Right renal pelvis (tissue), 4 donors: ENCODE results near the gene TLR9. TPM values are rescaled to one million over a fixed set of nuclear protein-coding genes. Genes with fewer than 3 reads are reported as not detected.

Experiments used
- DNase-seq, 4 donors: peaks; one replicate each; pipeline ENCODE4 v3.0.0-alpha.2; 2013; ENCODE audit warnings: low read depth in 4 of 4, low spot score in 3 of 4, missing footprints in 1 of 4
- polyA plus RNA-seq, 4 donors: library from polyadenylated mRNA; unstranded; fragments of 120-200 nt; gene quantifications; one replicate each; pipeline ENCODE4 v1.2.1, GENCODE V29; 2013; ENCODE audit not compliant: insufficient read length in 4 of 4

The TLR9 gene
- polyA plus RNA-seq, 4 donors = 0.08 to 0.27 (median 0.19) TPM

GRCh38 chr3:52233108-52233591 is 7.7 kb upstream of the TLR9 start:
- DNase-seq = no peak

GRCh38 chr3:52232279-52233107 is 7.0 kb upstream of the TLR9 start:
- DNase-seq = no peak

- no peak for DNase-seq
These were observed 6.2 kb upstream of the TLR9 start for GRCh38 chr3:52231502-52232278.

- no peak for DNase-seq
These were observed 5.5 kb upstream of the TLR9 start for GRCh38 chr3:52230889-52231499.

GRCh38 chr3:52230461-52230860 is 5.0 kb upstream of the TLR9 start:
- no peak for DNase-seq

- no peak for DNase-seq
These were observed 4.2 kb upstream of the TLR9 start for GRCh38 chr3:52229656-52230055.

- no peak for DNase-seq
These were observed 3.4 kb upstream of the TLR9 start for GRCh38 chr3:52228751-52229291.

GRCh38 chr3:52228266-52228665 is 2.8 kb upstream of the TLR9 start:
- no peak for DNase-seq

GRCh38 chr3:52227766-52228165 is 2.3 kb upstream of the TLR9 start:
- DNase-seq = no peak

- DNase-seq = no peak
These were observed 1.7 kb upstream of the TLR9 start for GRCh38 chr3:52227117-52227516.

GRCh38 chr3:52226229-52226817 is 878 bp upstream of the TLR9 start:
- DNase-seq = no peak

GRCh38 chr3:52223449-52224408 is 1.7 kb downstream of the TLR9 start:
- DNase-seq = no peak

- DNase-seq = no peak
These were observed 2.9 kb downstream of the TLR9 start for GRCh38 chr3:52222319-52223221.

GRCh38 chr3:52221563-52222318 is 3.7 kb downstream of the TLR9 start:
- no peak for DNase-seq

GRCh38 chr3:52221141-52221562 is 4.3 kb downstream of the TLR9 start:
- no peak for DNase-seq

GRCh38 chr3:52220380-52221026 is 4.9 kb downstream of the TLR9 start:
- DNase-seq = no peak

GRCh38 chr3:52218937-52219650 is 6.4 kb downstream of the TLR9 start:
- DNase-seq = no peak
